22Rv1 (cell line): ENCODE results near the gene MTHFR.

Experiments used
- CTCF ChIP-seq: fragments of 450-650 bp; IDR thresholded peaks from 2 replicates; pipeline ENCODE4 v1.5.1; 2017; ENCODE audit warnings: mild to moderate bottlenecking
- ZFX ChIP-seq: fragments of 450-650 bp; IDR thresholded peaks from 2 replicates; pipeline ENCODE4 v1.6.1; 2017; ENCODE audit warnings: antibody characterized with exemption, borderline replicate concordance

GRCh38 chr1:11783556-11783955, 22.2 kb downstream of the MTHFR start:
- TF ChIP-seq CTCF: no peak
- no peak for TF ChIP-seq ZFX
